GM23338 (cell line): ENCODE results near the gene DBF4B. TPM values are rescaled to one million over a fixed set of nuclear protein-coding genes. Genes with fewer than 3 reads are reported as not detected.

Experiments
- EZH2phosphoT487 ChIP-seq: fragments of 200-600 bp; sonication (generic); IDR thresholded peaks from one replicate; pipeline ENCODE4 v1.8.1; 2018; ENCODE audit warnings: antibody characterized with exemption; ENCODE audit not compliant: unreplicated experiment
- NANOG ChIP-seq: IDR thresholded peaks from 2 replicates; pipeline ENCODE4 v1.6.1; 2016; ENCODE audit warnings: antibody characterized with exemption, borderline replicate concordance
- POLR2AphosphoS5 ChIP-seq: IDR thresholded peaks from 2 replicates; pipeline ENCODE4 v1.6.1; 2016; ENCODE audit warnings: antibody characterized with exemption, low read depth
- REST ChIP-seq: IDR thresholded peaks from one replicate; pipeline ENCODE4 v1.6.1; 2018; ENCODE audit warnings: antibody characterized with exemption; ENCODE audit not compliant: unreplicated experiment
- ZNF114 ChIP-seq: fragments of 250-450 bp; sonication (Bioruptor Pico); IDR thresholded peaks from 2 replicates; pipeline ENCODE4 v1.5.0; 2020; ENCODE audit warnings: mild to moderate bottlenecking, moderate library complexity
- ZNF331 ChIP-seq: fragments of 250-450 bp; sonication (Bioruptor Pico); IDR thresholded peaks from 2 replicates; pipeline ENCODE4 v1.5.0; 2020; ENCODE audit warnings: low read depth, mild to moderate bottlenecking, moderate library complexity
- polyA plus RNA-seq: library from polyadenylated mRNA; unstranded; fragments of >200 nt; fragmentation: Nextera tagmentation; extraction: Ambion mirVana; gene quantifications from 2 replicates; pipeline ENCODE4 v1.2.1, GENCODE V29; 2016
- total RNA-seq: library from RNA; depleted of rRNA; stranded (reverse); fragments of >200 nt; shearing (Covaris generic); gene quantifications from 2 replicates; pipeline ENCODE4 v1.2.3, GENCODE V29; 2014
- TF ChIP-seq, protein P1 (sequence below): fragments of 250-450 bp; sonication (Bioruptor Pico); IDR thresholded peaks from 2 replicates; pipeline ENCODE4 v1.5.0; 2020; ENCODE audit warnings: mild to moderate bottlenecking, moderate library complexity

DBF4B gene
- total and polyA plus RNA-seq, 2 experiments from 2014 or later = 9.9 to 16.4 TPM

DNA sequence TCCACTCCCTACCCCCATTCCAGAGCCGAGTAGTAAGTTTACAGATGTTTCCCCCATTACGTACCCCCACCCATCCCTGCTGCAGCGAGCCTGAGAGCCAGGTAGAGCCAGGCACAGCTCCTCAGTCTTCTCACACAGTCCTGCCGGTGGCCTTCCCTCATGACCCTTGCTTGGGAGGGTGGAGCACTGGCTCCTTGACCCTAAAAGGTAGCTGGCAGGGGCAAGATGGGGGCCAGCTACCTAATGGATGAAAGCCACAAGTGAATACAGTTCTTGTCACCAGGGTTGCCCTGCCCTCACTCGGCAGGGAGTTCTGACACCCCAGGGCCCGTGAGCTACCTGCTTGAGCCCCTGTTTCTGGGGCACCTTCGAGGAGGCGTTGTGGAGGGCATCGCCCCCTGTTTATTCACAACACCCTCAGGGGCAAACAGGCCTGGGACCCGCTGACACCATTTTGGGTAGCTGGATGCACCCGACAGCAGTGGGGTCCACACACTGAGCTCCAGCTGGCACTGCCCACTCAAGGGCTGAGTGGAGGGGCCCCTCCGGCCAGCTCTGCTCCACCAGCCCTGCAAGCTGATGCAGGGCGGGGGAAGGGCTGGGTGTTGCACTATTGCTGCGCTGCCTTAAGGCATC lies 72.5 kb downstream of the DBF4B start (continued):
- TF ChIP-seq, protein P1, sequence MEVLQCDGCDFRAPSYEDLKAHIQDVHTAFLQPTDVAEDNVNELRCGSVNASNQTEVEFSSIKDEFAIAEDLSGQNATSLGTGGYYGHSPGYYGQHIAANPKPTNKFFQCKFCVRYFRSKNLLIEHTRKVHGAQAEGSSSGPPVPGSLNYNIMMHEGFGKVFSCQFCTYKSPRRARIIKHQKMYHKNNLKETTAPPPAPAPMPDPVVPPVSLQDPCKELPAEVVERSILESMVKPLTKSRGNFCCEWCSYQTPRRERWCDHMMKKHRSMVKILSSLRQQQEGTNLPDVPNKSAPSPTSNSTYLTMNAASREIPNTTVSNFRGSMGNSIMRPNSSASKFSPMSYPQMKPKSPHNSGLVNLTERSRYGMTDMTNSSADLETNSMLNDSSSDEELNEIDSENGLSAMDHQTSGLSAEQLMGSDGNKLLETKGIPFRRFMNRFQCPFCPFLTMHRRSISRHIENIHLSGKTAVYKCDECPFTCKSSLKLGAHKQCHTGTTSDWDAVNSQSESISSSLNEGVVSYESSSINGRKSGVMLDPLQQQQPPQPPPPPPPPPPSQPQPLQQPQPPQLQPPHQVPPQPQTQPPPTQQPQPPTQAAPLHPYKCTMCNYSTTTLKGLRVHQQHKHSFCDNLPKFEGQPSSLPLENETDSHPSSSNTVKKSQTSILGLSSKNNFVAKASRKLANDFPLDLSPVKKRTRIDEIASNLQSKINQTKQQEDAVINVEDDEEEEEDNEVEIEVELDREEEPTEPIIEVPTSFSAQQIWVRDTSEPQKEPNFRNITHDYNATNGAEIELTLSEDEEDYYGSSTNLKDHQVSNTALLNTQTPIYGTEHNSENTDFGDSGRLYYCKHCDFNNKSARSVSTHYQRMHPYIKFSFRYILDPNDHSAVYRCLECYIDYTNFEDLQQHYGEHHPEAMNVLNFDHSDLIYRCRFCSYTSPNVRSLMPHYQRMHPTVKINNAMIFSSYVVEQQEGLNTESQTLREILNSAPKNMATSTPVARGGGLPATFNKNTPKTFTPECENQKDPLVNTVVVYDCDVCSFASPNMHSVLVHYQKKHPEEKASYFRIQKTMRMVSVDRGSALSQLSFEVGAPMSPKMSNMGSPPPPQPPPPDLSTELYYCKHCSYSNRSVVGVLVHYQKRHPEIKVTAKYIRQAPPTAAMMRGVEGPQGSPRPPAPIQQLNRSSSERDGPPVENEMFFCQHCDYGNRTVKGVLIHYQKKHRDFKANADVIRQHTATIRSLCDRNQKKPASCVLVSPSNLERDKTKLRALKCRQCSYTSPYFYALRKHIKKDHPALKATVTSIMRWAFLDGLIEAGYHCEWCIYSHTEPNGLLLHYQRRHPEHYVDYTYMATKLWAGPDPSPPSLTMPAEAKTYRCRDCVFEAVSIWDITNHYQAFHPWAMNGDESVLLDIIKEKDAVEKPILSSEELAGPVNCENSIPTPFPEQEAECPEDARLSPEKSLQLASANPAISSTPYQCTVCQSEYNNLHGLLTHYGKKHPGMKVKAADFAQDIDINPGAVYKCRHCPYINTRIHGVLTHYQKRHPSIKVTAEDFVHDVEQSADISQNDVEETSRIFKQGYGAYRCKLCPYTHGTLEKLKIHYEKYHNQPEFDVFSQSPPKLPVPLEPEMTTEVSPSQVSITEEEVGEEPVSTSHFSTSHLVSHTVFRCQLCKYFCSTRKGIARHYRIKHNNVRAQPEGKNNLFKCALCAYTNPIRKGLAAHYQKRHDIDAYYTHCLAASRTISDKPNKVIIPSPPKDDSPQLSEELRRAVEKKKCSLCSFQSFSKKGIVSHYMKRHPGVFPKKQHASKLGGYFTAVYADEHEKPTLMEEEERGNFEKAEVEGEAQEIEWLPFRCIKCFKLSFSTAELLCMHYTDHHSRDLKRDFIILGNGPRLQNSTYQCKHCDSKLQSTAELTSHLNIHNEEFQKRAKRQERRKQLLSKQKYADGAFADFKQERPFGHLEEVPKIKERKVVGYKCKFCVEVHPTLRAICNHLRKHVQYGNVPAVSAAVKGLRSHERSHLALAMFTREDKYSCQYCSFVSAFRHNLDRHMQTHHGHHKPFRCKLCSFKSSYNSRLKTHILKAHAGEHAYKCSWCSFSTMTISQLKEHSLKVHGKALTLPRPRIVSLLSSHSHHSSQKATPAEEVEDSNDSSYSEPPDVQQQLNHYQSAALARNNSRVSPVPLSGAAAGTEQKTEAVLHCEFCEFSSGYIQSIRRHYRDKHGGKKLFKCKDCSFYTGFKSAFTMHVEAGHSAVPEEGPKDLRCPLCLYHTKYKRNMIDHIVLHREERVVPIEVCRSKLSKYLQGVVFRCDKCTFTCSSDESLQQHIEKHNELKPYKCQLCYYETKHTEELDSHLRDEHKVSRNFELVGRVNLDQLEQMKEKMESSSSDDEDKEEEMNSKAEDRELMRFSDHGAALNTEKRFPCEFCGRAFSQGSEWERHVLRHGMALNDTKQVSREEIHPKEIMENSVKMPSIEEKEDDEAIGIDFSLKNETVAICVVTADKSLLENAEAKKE (CRISPR knock-in tag) = no peak
- no peak for TF ChIP-seq ZNF114 (CRISPR knock-in tag)
- TF ChIP-seq EZH2phosphoT487 = no peak
- no peak for TF ChIP-seq ZNF331 (CRISPR knock-in tag)
- no peak for TF ChIP-seq NANOG
- TF ChIP-seq POLR2AphosphoS5 = no peak
- TF ChIP-seq REST = no peak
